PFSK-1 (cell line): ENCODE data around the gene KCNJ16.

Source experiments
- FOXP2 ChIP-seq: optimal IDR thresholded peaks from 2 replicates; pipeline ENCODE3; 2011; ENCODE audit warnings: borderline replicate concordance, control low read depth, inconsistent platforms; ENCODE audit not compliant: insufficient read depth; ENCODE audit errors: extremely low read length, extremely low read depth
- POLR2AphosphoS5 ChIP-seq: IDR thresholded peaks from 2 replicates; pipeline ENCODE4 v1.6.1; 2012; ENCODE audit warnings: low read depth, mild to moderate bottlenecking, control low read depth, low read length, moderate library complexity
- SIN3A ChIP-seq: IDR thresholded peaks from 2 replicates; pipeline ENCODE4 v1.6.1; 2012; ENCODE audit warnings: mild to moderate bottlenecking, low read length, moderate library complexity, borderline replicate concordance; ENCODE audit not compliant: insufficient read depth
- TAF1 ChIP-seq: IDR thresholded peaks from 2 replicates; pipeline ENCODE4 v1.6.1; 2012; ENCODE audit warnings: low read length, control low read depth, borderline replicate concordance; ENCODE audit not compliant: insufficient read depth
- TF ChIP-seq, protein P1 (sequence below), 2 experiments: IDR thresholded peaks; 2 replicates each; pipeline versions ENCODE4 v1.6.1 to v1.8.0; 2011 to 2012; ENCODE audit warnings: low read depth in 2 of 2, low read length in 2 of 2, control low read depth in 1 of 2, inconsistent platforms in 1 of 2, mild to moderate bottlenecking in 1 of 2, moderate library complexity in 1 of 2; ENCODE audit not compliant: insufficient read depth in 1 of 2

The KCNJ16 gene

DNA sequence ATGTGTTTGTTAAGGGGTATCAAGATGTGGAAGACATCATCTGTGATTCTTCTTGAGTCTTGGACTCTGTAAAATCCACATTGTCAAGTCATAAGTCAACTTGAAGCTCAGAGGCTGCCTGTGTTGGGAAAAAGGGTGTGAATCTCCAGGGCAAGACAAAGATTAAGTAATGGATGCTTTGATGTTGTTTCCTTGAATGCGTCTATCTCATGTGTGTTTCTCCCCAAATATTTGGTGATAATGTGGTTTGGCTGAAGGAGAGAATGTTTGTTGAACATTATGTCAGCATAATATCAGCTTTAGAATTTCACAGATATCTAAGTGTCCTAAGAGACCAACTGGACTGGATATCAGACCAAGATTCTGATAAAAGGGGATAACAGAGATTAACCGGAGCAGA, 24.1 kb upstream of the KCNJ16 start:
- no peak for TF ChIP-seq SIN3A
- no peak for TF ChIP-seq FOXP2
- no peak for TF ChIP-seq POLR2AphosphoS5
- TF ChIP-seq, protein P1, sequence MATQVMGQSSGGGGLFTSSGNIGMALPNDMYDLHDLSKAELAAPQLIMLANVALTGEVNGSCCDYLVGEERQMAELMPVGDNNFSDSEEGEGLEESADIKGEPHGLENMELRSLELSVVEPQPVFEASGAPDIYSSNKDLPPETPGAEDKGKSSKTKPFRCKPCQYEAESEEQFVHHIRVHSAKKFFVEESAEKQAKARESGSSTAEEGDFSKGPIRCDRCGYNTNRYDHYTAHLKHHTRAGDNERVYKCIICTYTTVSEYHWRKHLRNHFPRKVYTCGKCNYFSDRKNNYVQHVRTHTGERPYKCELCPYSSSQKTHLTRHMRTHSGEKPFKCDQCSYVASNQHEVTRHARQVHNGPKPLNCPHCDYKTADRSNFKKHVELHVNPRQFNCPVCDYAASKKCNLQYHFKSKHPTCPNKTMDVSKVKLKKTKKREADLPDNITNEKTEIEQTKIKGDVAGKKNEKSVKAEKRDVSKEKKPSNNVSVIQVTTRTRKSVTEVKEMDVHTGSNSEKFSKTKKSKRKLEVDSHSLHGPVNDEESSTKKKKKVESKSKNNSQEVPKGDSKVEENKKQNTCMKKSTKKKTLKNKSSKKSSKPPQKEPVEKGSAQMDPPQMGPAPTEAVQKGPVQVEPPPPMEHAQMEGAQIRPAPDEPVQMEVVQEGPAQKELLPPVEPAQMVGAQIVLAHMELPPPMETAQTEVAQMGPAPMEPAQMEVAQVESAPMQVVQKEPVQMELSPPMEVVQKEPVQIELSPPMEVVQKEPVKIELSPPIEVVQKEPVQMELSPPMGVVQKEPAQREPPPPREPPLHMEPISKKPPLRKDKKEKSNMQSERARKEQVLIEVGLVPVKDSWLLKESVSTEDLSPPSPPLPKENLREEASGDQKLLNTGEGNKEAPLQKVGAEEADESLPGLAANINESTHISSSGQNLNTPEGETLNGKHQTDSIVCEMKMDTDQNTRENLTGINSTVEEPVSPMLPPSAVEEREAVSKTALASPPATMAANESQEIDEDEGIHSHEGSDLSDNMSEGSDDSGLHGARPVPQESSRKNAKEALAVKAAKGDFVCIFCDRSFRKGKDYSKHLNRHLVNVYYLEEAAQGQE (IDR thresholded peaks at IDR 0.05; ENCODE audit: insufficient read depth in 1 of 2, low read depth in 2 of 2, low read length in 2 of 2) = no peak
- TF ChIP-seq TAF1 = no peak

DNA sequence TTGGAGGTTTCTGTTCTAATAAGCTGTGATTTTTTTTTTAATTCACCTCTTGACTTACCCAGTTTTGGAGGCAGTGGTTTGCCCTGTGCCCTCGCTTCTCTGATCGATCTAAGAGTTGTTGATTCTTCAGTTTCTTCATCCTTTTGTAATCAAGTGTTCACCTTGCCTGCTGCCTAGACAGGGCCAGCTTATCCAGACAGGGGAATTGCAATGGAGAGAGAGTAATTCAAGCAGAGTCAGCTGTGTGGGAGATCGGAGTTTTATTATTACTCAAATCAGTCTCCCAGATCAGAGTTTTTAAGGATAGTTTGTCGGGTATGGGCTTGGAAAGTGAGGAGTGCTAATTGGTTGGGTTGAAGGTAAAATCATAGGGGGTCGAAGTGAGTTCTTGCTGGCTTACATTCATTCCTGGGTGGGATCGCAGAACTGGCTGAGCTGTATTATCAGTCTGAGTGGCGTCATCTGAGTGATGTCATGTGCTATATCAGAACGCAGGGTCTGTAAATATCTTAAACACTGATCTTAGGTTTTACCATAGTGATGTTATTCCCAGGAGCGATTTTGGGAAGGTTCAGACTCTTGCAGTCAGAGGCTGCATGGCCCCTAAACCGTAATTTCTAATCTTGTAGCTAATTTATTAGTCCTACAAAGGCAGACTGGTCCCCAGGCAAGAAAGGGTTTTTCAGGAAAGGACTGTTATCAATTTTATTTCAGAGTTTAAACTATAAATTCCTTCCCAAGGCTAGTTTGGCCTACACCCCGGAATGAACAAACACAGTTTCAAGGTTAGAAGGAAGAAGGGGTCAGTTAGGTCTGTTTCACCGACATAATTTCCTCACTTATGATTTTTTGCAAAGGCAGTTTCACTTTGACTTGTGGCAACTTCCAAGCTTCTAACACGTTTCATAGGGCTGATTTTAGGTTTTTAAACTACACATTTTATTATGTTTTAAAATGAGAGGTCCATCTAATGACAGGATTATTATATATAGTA, 21.5 kb upstream of the KCNJ16 start:
- no peak for TF ChIP-seq SIN3A
- TF ChIP-seq, protein P1 (IDR thresholded peaks at IDR 0.05; ENCODE audit: insufficient read depth in 1 of 2, low read depth in 2 of 2, low read length in 2 of 2) = no peak
- TF ChIP-seq TAF1 = no peak
- TF ChIP-seq POLR2AphosphoS5 = no peak
- TF ChIP-seq FOXP2 = no peak

DNA sequence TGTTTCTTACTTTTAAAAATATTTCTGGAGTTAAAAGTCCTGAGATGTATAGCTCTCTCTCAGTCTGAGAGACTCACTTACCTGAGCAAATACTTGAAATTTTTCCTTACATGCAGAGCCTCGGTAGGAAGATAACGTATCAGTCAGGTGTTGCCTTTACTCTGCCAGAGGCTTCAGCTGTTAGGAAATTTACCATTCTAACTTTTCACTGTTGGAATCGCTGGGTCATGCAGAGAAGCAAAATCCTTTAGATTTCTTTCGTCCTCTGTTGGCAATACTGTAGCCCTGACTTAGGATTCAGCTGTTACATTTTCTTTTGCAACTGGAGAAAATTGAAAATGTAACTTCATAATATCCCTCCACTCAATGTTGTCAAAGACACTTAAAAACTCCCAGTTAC, 20.0 kb upstream of the KCNJ16 start:
- TF ChIP-seq, protein P1 (IDR thresholded peaks at IDR 0.05; ENCODE audit: insufficient read depth in 1 of 2, low read depth in 2 of 2, low read length in 2 of 2) = no peak
- TF ChIP-seq POLR2AphosphoS5 (no peak), TAF1 (no peak), SIN3A (no peak), FOXP2 (no peak)

DNA sequence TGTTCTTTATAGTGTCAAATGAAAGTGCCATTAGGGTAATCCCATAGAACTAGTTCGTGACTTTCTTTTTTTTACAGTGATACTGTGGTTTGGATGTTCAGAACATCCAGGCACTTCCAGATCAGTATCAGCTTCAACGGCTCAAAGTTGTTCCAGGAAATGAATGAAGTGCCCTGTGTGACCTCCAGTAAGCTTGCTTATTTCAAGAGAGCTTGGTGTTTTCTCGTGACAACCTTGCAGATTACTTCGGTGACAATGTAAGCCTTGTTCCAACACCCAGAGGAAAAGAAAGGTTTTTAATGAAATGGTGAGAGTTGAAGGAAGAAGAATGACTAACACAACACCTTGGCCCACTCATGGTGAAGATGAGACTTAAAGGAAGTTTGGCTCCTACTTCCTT, 16.0 kb upstream of the KCNJ16 start:
- TF ChIP-seq, protein P1 (IDR thresholded peaks at IDR 0.05; ENCODE audit: insufficient read depth in 1 of 2, low read depth in 2 of 2, low read length in 2 of 2) = no peak
- TF ChIP-seq TAF1 = no peak
- TF ChIP-seq POLR2AphosphoS5 = no peak
